ENCODE data around the gene WNT7A.

DNA sequence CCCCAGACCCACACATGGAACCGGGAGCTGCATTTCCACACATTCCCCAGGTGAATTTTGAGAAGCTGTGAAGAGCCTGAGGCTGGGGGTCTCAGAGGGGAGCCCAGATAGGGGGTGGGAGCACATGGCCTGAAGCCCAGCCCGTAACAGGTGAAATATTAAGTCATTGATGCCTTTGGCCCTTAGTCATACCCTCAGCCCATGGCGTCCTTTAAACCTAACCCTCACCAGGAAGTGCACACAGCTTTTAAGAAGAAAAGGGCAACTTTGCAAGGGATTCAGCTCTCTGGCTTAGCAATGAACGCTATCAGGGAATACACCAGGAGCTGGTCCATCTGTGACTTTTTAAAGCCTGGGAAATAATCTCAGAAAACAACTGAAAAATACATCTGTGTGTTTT is 40.6 kb downstream of the WNT7A start:
- TF ChIP-seq, protein P1, sequence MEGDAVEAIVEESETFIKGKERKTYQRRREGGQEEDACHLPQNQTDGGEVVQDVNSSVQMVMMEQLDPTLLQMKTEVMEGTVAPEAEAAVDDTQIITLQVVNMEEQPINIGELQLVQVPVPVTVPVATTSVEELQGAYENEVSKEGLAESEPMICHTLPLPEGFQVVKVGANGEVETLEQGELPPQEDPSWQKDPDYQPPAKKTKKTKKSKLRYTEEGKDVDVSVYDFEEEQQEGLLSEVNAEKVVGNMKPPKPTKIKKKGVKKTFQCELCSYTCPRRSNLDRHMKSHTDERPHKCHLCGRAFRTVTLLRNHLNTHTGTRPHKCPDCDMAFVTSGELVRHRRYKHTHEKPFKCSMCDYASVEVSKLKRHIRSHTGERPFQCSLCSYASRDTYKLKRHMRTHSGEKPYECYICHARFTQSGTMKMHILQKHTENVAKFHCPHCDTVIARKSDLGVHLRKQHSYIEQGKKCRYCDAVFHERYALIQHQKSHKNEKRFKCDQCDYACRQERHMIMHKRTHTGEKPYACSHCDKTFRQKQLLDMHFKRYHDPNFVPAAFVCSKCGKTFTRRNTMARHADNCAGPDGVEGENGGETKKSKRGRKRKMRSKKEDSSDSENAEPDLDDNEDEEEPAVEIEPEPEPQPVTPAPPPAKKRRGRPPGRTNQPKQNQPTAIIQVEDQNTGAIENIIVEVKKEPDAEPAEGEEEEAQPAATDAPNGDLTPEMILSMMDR (IDR thresholded peaks at IDR 0.05): no peak
- no peak for TF ChIP-seq POLR2A (IDR thresholded peaks at IDR 0.05)

Data from breast epithelium (tissue), 3 donors.